ENCODE results near the gene KLF15.

GRCh38 chr3:126389112-126389793, 32.0 kb upstream of the KLF15 start:
- TF ChIP-seq MYC (IDR thresholded peaks at IDR 0.05; ENCODE audit: low read depth, low read length) (no peak), POLR2A (IDR thresholded peaks at IDR 0.05; ENCODE audit: extremely low read depth, insufficient read length) (no peak)
- TF ChIP-seq, protein P1, sequence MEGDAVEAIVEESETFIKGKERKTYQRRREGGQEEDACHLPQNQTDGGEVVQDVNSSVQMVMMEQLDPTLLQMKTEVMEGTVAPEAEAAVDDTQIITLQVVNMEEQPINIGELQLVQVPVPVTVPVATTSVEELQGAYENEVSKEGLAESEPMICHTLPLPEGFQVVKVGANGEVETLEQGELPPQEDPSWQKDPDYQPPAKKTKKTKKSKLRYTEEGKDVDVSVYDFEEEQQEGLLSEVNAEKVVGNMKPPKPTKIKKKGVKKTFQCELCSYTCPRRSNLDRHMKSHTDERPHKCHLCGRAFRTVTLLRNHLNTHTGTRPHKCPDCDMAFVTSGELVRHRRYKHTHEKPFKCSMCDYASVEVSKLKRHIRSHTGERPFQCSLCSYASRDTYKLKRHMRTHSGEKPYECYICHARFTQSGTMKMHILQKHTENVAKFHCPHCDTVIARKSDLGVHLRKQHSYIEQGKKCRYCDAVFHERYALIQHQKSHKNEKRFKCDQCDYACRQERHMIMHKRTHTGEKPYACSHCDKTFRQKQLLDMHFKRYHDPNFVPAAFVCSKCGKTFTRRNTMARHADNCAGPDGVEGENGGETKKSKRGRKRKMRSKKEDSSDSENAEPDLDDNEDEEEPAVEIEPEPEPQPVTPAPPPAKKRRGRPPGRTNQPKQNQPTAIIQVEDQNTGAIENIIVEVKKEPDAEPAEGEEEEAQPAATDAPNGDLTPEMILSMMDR (IDR thresholded peaks at IDR 0.05; ENCODE audit: low read depth, low read length), result peak; percentile 84

Measured in NB4 (cell line).